Measurements from ENCODE around the gene SLC37A1. TPM values are rescaled to one million over a fixed set of nuclear protein-coding genes. Genes with fewer than 3 reads are reported as not detected.

Gene SLC37A1
- total RNA-seq, 1 experiment from 2014 or later = 4.9 TPM

- intact Hi-C loops (cut with micrococcal nuclease) = no loop called here
- TF ChIP-seq CTCF (IDR thresholded peaks at IDR 0.05; ENCODE audit: unreplicated experiment) = no peak
- Mint-ChIP-seq H3K4me1 (ENCODE audit: insufficient read depth, unreplicated experiment) (no peaks in the 10 kb centered on the region), H3K27me3 (ENCODE audit: insufficient read depth, unreplicated experiment) (no peaks in the 10 kb centered on the region), H3K36me3 (ENCODE audit: insufficient read depth, unreplicated experiment) (peaks cover 4% of the 10 kb centered on the region), H3K27ac (ENCODE audit: low read depth, unreplicated experiment) (no peak overlapping the region), H3K9me3 (ENCODE audit: unreplicated experiment) (no peaks in the 10 kb centered on the region), H3K4me3 (ENCODE audit: unreplicated experiment) (no peak overlapping the region)
- DNase-seq (ENCODE audit: unreplicated experiment) = peak; percentile 5
- BruUV-seq (replicated peaks) = no TSS peak
- ChIA-PET CTCF (no interaction called here), POLR2A (interaction anchor here (0.9 to 1.0 kb wide), 2 partner anchors 9 to 252 kb away, joined by 3 to 4 read pairs; no protein-coding TSS in a partner anchor)
Measured at GRCh38 chr21:42535602-42536171, 22.0 kb downstream of the SLC37A1 start.

GRCh38 chr21:42536601-42537000 is 22.9 kb downstream of the SLC37A1 start:
- DNase-seq (ENCODE audit: unreplicated experiment) = no peak
- Mint-ChIP-seq H3K4me3 (ENCODE audit: unreplicated experiment) (no peak overlapping the region), H3K27me3 (ENCODE audit: insufficient read depth, unreplicated experiment) (no peaks in the 10 kb centered on the region), H3K27ac (ENCODE audit: low read depth, unreplicated experiment) (no peak overlapping the region), H3K4me1 (ENCODE audit: insufficient read depth, unreplicated experiment) (no peaks in the 10 kb centered on the region), H3K9me3 (ENCODE audit: unreplicated experiment) (no peaks in the 10 kb centered on the region), H3K36me3 (ENCODE audit: insufficient read depth, unreplicated experiment) (peaks cover 4% of the 10 kb centered on the region)
- intact Hi-C loops (cut with micrococcal nuclease) = no loop called here
- no TSS peak for BruUV-seq (replicated peaks)
- ChIA-PET POLR2A (interaction anchor here (0.9 to 1.0 kb wide), 2 partner anchors 8 to 251 kb away, joined by 3 to 4 read pairs; no protein-coding TSS in a partner anchor), CTCF (interaction anchor here (0.6 kb wide), 1 partner anchor 154 kb away, joined by 3 read pairs; no protein-coding TSS in a partner anchor)
- TF ChIP-seq CTCF (IDR thresholded peaks at IDR 0.05; ENCODE audit: unreplicated experiment) = no peak

- H3K36me3 Mint-ChIP-seq (ENCODE audit: insufficient read depth, unreplicated experiment) = peaks cover 4% of the 10 kb centered on the region
- TF ChIP-seq CTCF (IDR thresholded peaks at IDR 0.05; ENCODE audit: unreplicated experiment) = no peak
- no peaks in the 10 kb centered on the region for H3K4me1 Mint-ChIP-seq (ENCODE audit: insufficient read depth, unreplicated experiment)
- peak; percentile 13 for DNase-seq (ENCODE audit: unreplicated experiment)
- intact Hi-C loops (cut with micrococcal nuclease) = no loop called here
- no peak overlapping the region for H3K27ac Mint-ChIP-seq (ENCODE audit: low read depth, unreplicated experiment)
- no TSS peak for BruUV-seq (replicated peaks)
- no peak overlapping the region for H3K4me3 Mint-ChIP-seq (ENCODE audit: unreplicated experiment)
- H3K27me3 Mint-ChIP-seq (ENCODE audit: insufficient read depth, unreplicated experiment) = no peaks in the 10 kb centered on the region
- CTCF ChIA-PET = interaction anchor here (1.1 kb wide), 1 partner anchor 280 kb away, joined by 3 read pairs; no protein-coding TSS in a partner anchor
- no peaks in the 10 kb centered on the region for H3K9me3 Mint-ChIP-seq (ENCODE audit: unreplicated experiment)
- POLR2A ChIA-PET = no interaction called here
Measured at GRCh38 chr21:42537106-42537742, 23.6 kb downstream of the SLC37A1 start.

- CTCF ChIA-PET = interaction anchor here (0.5 to 1.1 kb wide), 6 partner anchors 39 to 313 kb away, joined by 3 to 4 read pairs (median 3); no protein-coding TSS in a partner anchor
- Mint-ChIP-seq H3K9me3 (ENCODE audit: unreplicated experiment) (no peaks in the 10 kb centered on the region), H3K4me1 (ENCODE audit: insufficient read depth, unreplicated experiment) (no peaks in the 10 kb centered on the region), H3K36me3 (ENCODE audit: insufficient read depth, unreplicated experiment) (peaks cover 7% of the 10 kb centered on the region), H3K27ac (ENCODE audit: low read depth, unreplicated experiment) (no peak overlapping the region), H3K27me3 (ENCODE audit: insufficient read depth, unreplicated experiment) (no peaks in the 10 kb centered on the region), H3K4me3 (ENCODE audit: unreplicated experiment) (no peak overlapping the region)
- TF ChIP-seq CTCF (IDR thresholded peaks at IDR 0.05; ENCODE audit: unreplicated experiment) = no peak
- POLR2A ChIA-PET = no interaction called here
- no TSS peak for BruUV-seq (replicated peaks)
- intact Hi-C loops (cut with micrococcal nuclease) = no loop called here
- no peak for DNase-seq (ENCODE audit: unreplicated experiment)
Measured at GRCh38 chr21:42538479-42539275, 25.0 kb downstream of the SLC37A1 start.

Measured in MCF 10A (cell line).